Smooth muscle cell (in vitro differentiated cells): Measurements from ENCODE around the gene PRPF18. TPM values are rescaled to one million over a fixed set of nuclear protein-coding genes. Genes with fewer than 3 reads are reported as not detected.
"Not testable (repeated sequence)": the region's sequence is repeated elsewhere in the genome, so short reads cannot be mapped to it uniquely, and the experiment has no call there.

Source experiments
- DNase-seq: peaks from one replicate; lab custom pipeline; 2025; ENCODE audit not compliant: unreplicated experiment; lab: John Stamatoyannopoulos, UW
- H2AFZ ChIP-seq: fragments of 200-600 bp; sonication (generic); 2 replicates; pipeline ENCODE4 v1.6.0; 2016; ENCODE audit warnings: antibody characterized with exemption, low read depth, mild to moderate bottlenecking
- H3F3A ChIP-seq: fragments of 200-600 bp; sonication (generic); 2 replicates; pipeline ENCODE4 v1.6.0; 2017; ENCODE audit warnings: antibody characterized with exemption, low read depth
- H3K27ac ChIP-seq: fragments of 200-600 bp; sonication (generic); 2 replicates; pipeline ENCODE4 v1.5.1; 2016; ENCODE audit warnings: low read depth, mild to moderate bottlenecking
- H3K27me3 ChIP-seq: fragments of 200-600 bp; sonication (generic); 2 replicates; pipeline ENCODE4 v1.6.1; 2016; ENCODE audit warnings: low read depth, mild to moderate bottlenecking
- H3K36me3 ChIP-seq: fragments of 200-600 bp; sonication (generic); 2 replicates; pipeline ENCODE4 v1.5.1; 2016; ENCODE audit warnings: low read depth
- H3K4me1 ChIP-seq: fragments of 200-600 bp; sonication (generic); 2 replicates; pipeline ENCODE4 v1.5.1; 2016; ENCODE audit warnings: low read depth
- H3K4me2 ChIP-seq: fragments of 200-600 bp; sonication (generic); 2 replicates; pipeline ENCODE4 v1.6.0; 2016; ENCODE audit warnings: mild to moderate bottlenecking
- H3K4me3 ChIP-seq: fragments of 200-600 bp; sonication (generic); 2 replicates; pipeline ENCODE4 v1.5.1; 2016; ENCODE audit warnings: mild to moderate bottlenecking
- H3K79me2 ChIP-seq: fragments of 200-600 bp; sonication (generic); 2 replicates; pipeline ENCODE4 v1.6.0; 2016; ENCODE audit warnings: low read depth, mild to moderate bottlenecking
- H3K9ac ChIP-seq: fragments of 200-600 bp; sonication (generic); 2 replicates; pipeline ENCODE4 v1.6.0; 2016; ENCODE audit warnings: low read depth
- H3K9me3 ChIP-seq: fragments of 200-600 bp; sonication (generic); replicated peaks from 2 replicates; pipeline ENCODE4 v1.5.1; 2016; ENCODE audit warnings: low read depth
- H4K20me1 ChIP-seq: fragments of 200-600 bp; sonication (generic); 2 replicates; pipeline ENCODE4 v1.6.0; 2016; ENCODE audit warnings: low read depth
- WGBS: methylation state at CpG from one replicate; pipeline ENCODE4 v1.1.7; 2016; ENCODE audit warnings: low lambda C conversion rate; 5-methylcytosine and 5-hydroxymethylcytosine counted together
- polyA plus RNA-seq: library from polyadenylated mRNA; unstranded; fragments of >200 nt; fragmentation: Nextera tagmentation; extraction: Ambion mirVana; gene quantifications from 2 replicates; pipeline ENCODE4 v1.2.1, GENCODE V29; 2016
- total RNA-seq: library from RNA; depleted of rRNA; stranded (reverse); fragments of >200 nt; gene quantifications from 2 replicates; pipeline ENCODE4 v1.2.3, GENCODE V29; 2014
- TF ChIP-seq, protein P1 (sequence below): fragments of 200-600 bp; sonication (generic); IDR thresholded peaks from 2 replicates; pipeline ENCODE4 v1.5.1; 2017; ENCODE audit warnings: borderline replicate concordance, mild to moderate bottlenecking, antibody characterized with exemption; ENCODE audit not compliant: insufficient read depth, poor library complexity, severe bottlenecking

The PRPF18 gene, protein sequence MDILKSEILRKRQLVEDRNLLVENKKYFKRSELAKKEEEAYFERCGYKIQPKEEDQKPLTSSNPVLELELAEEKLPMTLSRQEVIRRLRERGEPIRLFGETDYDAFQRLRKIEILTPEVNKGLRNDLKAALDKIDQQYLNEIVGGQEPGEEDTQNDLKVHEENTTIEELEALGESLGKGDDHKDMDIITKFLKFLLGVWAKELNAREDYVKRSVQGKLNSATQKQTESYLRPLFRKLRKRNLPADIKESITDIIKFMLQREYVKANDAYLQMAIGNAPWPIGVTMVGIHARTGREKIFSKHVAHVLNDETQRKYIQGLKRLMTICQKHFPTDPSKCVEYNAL
- 31.1 and 36.9 TPM in 2 replicates for total RNA-seq
- 21.6 and 22.4 TPM in 2 replicates for polyA plus RNA-seq

DNA sequence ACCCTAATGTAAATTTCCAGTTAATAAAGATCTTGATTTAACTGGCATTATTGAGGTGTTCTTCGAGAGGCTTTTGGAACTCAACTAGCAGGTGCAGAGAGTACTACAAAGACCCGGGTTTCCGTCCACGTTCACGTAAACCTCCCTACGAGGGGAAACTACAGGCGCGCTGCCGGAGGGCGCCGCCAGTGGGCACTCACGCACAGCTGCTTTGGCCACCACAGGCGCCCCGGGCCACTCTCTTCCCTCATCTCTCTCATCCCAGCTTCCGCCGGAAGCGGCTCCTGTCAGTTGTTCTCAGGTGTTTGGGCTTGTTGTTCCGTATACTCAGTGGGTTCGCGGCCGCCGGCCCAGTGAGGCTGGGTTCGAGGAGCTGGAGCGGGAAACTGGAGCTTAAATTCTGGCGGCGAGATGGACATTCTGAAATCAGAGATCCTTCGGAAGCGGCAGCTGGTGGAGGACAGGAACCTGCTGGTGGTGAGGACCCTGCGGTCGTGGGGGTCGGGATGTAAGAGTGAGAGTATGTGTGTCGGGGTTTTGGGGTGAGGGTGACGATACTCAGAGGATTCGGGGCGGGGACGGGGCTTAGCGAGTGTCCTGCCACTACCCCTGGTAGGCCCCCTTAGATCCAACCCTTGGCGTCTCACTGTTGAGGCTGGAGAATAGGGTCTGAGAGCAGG lies at the start of gene PRPF18:
Gene PRPF18 (plus strand): TSS at position 290 of the 680 bp plus-strand sequence. CDS start 122 bp downstream, at position 412.
- Histone ChIP-seq H2AFZ (peak within 1 kb of the TSS; percentile 97), H3K4me1 (no peaks in the 10 kb centered on the region), H3K9ac (peak within 1 kb of the TSS; percentile 78), H4K20me1 (peaks cover 19% of the 10 kb centered on the region), H3K79me2 (peaks cover 34% of the 10 kb centered on the region), H3K27me3 (peaks cover 10% of the 10 kb centered on the region), H3K9me3 (no peaks in the 10 kb centered on the region), H3K27ac (no peak within 1 kb of the TSS), H3K4me2 (peak within 1 kb of the TSS; percentile 100), H3F3A (no peaks in the 10 kb centered on the region), H3K36me3 (no peaks in the 10 kb centered on the region), H3K4me3 (peak within 1 kb of the TSS; percentile 90)
- TF ChIP-seq, protein P1, sequence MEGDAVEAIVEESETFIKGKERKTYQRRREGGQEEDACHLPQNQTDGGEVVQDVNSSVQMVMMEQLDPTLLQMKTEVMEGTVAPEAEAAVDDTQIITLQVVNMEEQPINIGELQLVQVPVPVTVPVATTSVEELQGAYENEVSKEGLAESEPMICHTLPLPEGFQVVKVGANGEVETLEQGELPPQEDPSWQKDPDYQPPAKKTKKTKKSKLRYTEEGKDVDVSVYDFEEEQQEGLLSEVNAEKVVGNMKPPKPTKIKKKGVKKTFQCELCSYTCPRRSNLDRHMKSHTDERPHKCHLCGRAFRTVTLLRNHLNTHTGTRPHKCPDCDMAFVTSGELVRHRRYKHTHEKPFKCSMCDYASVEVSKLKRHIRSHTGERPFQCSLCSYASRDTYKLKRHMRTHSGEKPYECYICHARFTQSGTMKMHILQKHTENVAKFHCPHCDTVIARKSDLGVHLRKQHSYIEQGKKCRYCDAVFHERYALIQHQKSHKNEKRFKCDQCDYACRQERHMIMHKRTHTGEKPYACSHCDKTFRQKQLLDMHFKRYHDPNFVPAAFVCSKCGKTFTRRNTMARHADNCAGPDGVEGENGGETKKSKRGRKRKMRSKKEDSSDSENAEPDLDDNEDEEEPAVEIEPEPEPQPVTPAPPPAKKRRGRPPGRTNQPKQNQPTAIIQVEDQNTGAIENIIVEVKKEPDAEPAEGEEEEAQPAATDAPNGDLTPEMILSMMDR, result peak; percentile 89
- WGBS, result under 1% methylated on average over 38 of the region's 38 CpGs
- peak; percentile 46 for DNase-seq

DNA sequence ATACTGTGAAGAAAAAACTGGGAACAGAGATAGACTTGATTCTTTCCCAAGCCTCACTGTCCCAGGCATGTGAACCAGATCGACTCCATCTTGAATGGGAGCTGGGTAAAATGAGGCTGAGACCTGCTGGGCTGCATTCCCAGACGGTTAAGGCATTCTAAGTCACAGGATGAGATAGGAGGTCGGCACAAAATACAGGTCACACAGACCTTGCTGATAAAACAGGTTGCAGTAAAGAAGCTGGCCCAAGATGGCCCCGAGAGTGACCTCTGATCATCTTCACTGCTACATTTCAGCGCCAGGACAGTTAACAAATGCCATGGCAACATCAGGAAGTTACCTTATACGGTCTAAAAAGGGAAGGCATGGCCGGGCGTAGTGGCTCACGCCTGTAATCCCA lies 48.8 kb upstream of the PRPF18 start:
- H3F3A ChIP-seq, H3K4me2 ChIP-seq, DNase-seq, H3K79me2 ChIP-seq, H3K27ac ChIP-seq, H4K20me1 ChIP-seq, H3K9ac ChIP-seq, H3K4me3 ChIP-seq, H2AFZ ChIP-seq, H3K36me3 ChIP-seq, H3K9me3 ChIP-seq, H3K4me1 ChIP-seq: not testable (repeated sequence)
- H3K27me3 ChIP-seq, result peaks cover 23% of the 10 kb centered on the region
- 75% methylated on average over 9 of the region's 9 CpGs for WGBS

DNA sequence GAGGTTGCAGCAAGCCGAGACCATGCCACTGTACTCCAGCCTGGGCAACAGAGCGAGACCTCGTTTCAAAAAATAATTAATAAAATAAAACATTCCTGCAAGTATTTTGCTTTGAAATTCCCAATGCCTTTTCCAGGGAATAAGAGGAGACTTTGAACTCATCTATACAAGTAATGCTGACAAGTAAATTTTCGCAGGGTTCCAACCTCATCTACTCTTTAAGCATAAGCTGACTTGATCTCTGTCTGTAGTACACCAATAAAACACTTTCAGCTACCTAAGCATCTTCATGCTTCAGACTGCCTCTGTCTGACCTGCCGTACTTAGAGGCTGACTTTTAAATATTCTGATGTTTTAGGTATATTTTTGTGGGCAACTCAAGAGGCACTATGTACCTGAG lies 44.2 kb upstream of the PRPF18 start:
- Histone ChIP-seq H3K36me3 (no peaks in the 10 kb centered on the region), H3K4me2 (no peak overlapping the region), H3K27ac (no peak overlapping the region), H3K79me2 (no peaks in the 10 kb centered on the region), H3K4me3 (no peak overlapping the region), H3K27me3 (peaks cover 32% of the 10 kb centered on the region), H2AFZ (no peak overlapping the region), H3K9ac (no peak overlapping the region), H3F3A (no peaks in the 10 kb centered on the region), H3K4me1 (no peaks in the 10 kb centered on the region), H4K20me1 (no peaks in the 10 kb centered on the region), H3K9me3 (no peaks in the 10 kb centered on the region)
- WGBS, result 90% methylated on average over 5 of the region's 5 CpGs
- DNase-seq, result no peak
- TF ChIP-seq, protein P1, result no peak

DNA sequence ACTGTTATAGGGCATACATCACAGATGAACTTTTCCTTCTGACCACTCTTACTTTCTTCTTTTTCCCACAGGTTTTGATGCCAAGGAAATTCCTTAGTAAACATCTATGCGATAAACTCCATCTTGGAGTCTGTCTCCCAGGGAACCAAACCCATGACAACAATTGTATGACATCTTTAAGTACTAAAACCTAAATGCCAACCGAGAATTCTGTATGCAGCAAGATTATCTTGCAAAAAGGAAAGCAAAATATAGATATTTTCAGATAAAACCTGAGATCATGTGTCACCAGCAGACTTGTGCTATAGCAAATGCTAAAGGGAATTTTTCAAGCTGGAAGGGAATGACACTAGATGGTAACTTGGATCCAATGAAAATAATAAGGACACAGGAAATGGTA lies 36.0 kb upstream of the PRPF18 start:
- Histone ChIP-seq H3K4me2 (no peak overlapping the region), H3K9me3 (no peaks in the 10 kb centered on the region), H4K20me1 (no peaks in the 10 kb centered on the region), H3K9ac (no peak overlapping the region), H3K27me3 (no peaks in the 10 kb centered on the region), H3K36me3 (no peaks in the 10 kb centered on the region), H3K4me3 (no peak overlapping the region), H3K4me1 (no peaks in the 10 kb centered on the region), H3F3A (no peaks in the 10 kb centered on the region), H3K27ac (no peak overlapping the region), H2AFZ (no peak overlapping the region), H3K79me2 (no peaks in the 10 kb centered on the region)
- TF ChIP-seq, protein P1, result no peak
- no peak for DNase-seq
- WGBS, result 85% methylated on average over 2 of the region's 2 CpGs
